Esophagus squamous epithelium (tissue), 5 donors: ENCODE measurements around the gene SMIM9. TPM values are rescaled to one million over a fixed set of nuclear protein-coding genes. Genes with fewer than 3 reads are reported as not detected.

Source experiments
- DNase-seq: peaks from one replicate; lab custom pipeline; 2025; lab: John Stamatoyannopoulos, UW
- H3K27ac ChIP-seq, 4 donors: fragments of 200-600 bp; sonication (generic); one replicate each; pipeline ENCODE4 v1.5.1; 2016 to 2019; ENCODE audit warnings: mild to moderate bottlenecking in 1 of 4
- H3K27me3 ChIP-seq, 4 donors: fragments of 200-600 bp; sonication (generic); 1 replicate in 3 of 4; 2 replicates in 1 of 4; pipeline versions ENCODE4 v1.5.1 to v1.6.0; 2017 to 2021; ENCODE audit warnings: antibody characterized with exemption in 1 of 4
- H3K36me3 ChIP-seq, 3 donors: fragments of 200-600 bp; sonication (generic); one replicate each; pipeline ENCODE4 v1.5.1; 2016 to 2019
- H3K4me1 ChIP-seq, 3 donors: fragments of 200-600 bp; sonication (generic); one replicate each; pipeline ENCODE4 v1.5.1; 2017 to 2019
- H3K4me3 ChIP-seq, 4 donors: fragments of 200-600 bp; sonication (generic); 1 replicate in 3 of 4; 2 replicates in 1 of 4; pipeline ENCODE4 v1.5.1; 2016 to 2019; ENCODE audit warnings: mild to moderate bottlenecking in 2 of 4, moderate library complexity in 1 of 4
- H3K9me3 ChIP-seq, 3 donors: fragments of 200-600 bp; sonication (generic); one replicate each; pipeline ENCODE4 v1.5.1; 2016 to 2019
- POLR2A ChIP-seq, 4 donors: fragments of 450-650 bp; IDR thresholded peaks; one replicate each; pipeline ENCODE4 v1.6.1; 2017; ENCODE audit warnings: antibody characterized with exemption in 4 of 4, mild to moderate bottlenecking in 4 of 4, moderate library complexity in 3 of 4
- WGBS, 2 donors: methylation state at CpG; one replicate each; pipeline ENCODE4 v1.1.5; 2018; 5-methylcytosine and 5-hydroxymethylcytosine counted together
- intact Hi-C: fragments of 100-400 bp; cut with DNase I; formaldehyde crosslinking; loops from one replicate; pipeline ENCODE4 v1.15.0; 2022
- total RNA-seq, 4 donors: library from RNA; depleted of rRNA; stranded (reverse); fragments of >200 nt; gene quantifications; one replicate each; pipeline ENCODE4 v1.1.0, GENCODE V29; 2016
- TF ChIP-seq, protein P1 (sequence below), 6 experiments: fragments of 450-650 bp in 4 of 6; fragments of 200-600 bp in 2 of 6; sonication (generic) in 2 of 6; IDR thresholded peaks; one replicate each; pipeline ENCODE4 v1.5.1; 2016 to 2019; ENCODE audit warnings: antibody characterized with exemption in 6 of 6, mild to moderate bottlenecking in 4 of 6, moderate library complexity in 4 of 6
- donor health status: DM: yes; HTN: yes; CAD: no.

SMIM9 gene
- total RNA-seq, 4 donors from 2014 or later = not detected

DNA sequence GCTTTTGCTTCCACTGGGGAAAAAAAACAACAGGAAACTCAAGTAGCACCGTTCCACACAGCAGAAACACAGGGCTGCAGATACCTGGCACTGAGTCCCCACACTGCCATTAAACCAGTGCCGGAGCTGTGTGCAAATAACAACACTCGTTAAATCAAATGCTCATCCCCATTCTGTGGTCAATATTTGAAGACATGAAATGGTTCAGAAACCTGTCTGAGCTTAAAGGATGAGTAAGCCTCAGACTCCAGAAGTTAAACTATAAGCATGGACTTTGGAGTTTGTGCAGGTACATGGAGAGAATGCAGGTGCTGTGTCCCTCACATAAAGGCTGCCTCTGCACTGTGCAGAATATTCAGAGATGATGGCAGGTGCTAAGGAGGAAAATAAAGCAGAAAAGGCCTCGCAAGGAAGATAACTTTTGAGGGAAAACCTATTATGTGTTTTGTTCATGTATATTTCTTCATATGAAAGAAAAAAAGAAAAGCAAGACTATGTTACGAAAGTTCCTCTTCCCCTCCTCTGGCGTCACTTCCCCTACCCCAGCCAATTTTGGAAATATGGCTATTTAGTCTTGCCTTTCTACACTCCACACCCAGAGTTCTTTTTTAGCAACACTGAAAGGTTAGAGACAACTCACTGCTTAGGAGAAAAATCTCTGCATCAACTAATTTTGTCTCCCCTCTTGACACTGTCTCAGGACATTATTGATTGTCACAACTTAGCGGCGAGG lies 33.8 kb downstream of the SMIM9 start:
- WGBS, 2 donors = 63 to 83% methylated on average over 4 to 7 of the region's 8 CpGs
- intact Hi-C loops = no loop called here

DNA sequence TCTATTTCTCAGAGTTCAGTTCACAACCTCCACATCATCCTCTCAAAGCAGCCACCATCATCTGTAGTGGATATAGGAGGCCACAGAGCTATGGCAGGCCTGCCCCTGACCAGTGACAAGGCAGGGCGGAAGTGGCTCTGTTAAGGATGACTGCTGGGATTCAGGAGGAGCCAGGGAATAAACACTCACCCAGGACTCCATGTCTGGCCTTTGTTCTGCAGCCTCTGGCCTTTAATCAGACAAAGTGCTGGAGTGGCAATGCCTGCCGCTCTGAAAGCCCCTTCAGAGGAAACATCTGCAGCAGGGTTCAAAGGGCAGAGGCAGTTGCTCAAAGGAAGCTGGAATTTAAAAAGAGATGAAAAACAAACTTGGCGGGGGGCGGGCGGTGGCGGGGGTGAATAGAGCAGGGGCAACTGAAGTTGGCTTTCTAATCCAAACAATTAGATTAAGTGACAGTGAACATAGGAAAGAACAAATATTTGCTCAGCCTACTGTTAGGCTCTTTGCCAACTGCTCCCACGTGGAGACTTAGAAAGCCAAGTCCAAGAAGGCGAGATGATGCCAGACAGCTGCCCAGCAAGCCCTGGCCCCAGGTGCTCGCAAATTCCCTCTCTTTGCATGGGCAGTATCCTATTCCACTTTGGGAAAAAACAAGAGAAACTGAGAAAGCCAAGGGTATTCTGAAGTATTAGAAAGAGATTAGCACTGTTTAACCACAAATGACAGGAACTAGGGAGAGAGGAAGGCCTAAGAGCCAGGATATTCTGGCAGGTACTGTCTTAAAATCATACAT lies 34.7 kb downstream of the SMIM9 start:
- Histone ChIP-seq H3K4me1 (peaks cover 4 to 36% (median 6%) of the 10 kb centered on the region in 3 donors), H3K36me3 (no peaks in the 10 kb centered on the region), H3K27me3 (no peaks in the 10 kb centered on the region), H3K4me3 (no peak overlapping the region), H3K27ac (peak overlapping the region in 3 of 4 donors; percentile 22 to 67 (median 59)), H3K9me3 (no peaks in the 10 kb centered on the region)
- 25 to 56% methylated on average over 6 to 8 of the region's 9 CpGs for WGBS, 2 donors
- TF ChIP-seq, protein P1, sequence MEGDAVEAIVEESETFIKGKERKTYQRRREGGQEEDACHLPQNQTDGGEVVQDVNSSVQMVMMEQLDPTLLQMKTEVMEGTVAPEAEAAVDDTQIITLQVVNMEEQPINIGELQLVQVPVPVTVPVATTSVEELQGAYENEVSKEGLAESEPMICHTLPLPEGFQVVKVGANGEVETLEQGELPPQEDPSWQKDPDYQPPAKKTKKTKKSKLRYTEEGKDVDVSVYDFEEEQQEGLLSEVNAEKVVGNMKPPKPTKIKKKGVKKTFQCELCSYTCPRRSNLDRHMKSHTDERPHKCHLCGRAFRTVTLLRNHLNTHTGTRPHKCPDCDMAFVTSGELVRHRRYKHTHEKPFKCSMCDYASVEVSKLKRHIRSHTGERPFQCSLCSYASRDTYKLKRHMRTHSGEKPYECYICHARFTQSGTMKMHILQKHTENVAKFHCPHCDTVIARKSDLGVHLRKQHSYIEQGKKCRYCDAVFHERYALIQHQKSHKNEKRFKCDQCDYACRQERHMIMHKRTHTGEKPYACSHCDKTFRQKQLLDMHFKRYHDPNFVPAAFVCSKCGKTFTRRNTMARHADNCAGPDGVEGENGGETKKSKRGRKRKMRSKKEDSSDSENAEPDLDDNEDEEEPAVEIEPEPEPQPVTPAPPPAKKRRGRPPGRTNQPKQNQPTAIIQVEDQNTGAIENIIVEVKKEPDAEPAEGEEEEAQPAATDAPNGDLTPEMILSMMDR (IDR thresholded peaks at IDR 0.05) = no peak
- TF ChIP-seq POLR2A (IDR thresholded peaks at IDR 0.05) = no peak
- no peak for DNase-seq
- intact Hi-C loops = no loop called here

More for the DNA sequence above, 33.8 kb downstream of the SMIM9 start:
- no peak overlapping the region for H3K4me3 ChIP-seq
- no peak for TF ChIP-seq POLR2A (IDR thresholded peaks at IDR 0.05)
- TF ChIP-seq, protein P1 (IDR thresholded peaks at IDR 0.05) = no peak
- no peaks in the 10 kb centered on the region for H3K9me3 ChIP-seq
- peak overlapping the region in 1 of 4 donors; percentile 59 for H3K27ac ChIP-seq
- no peaks in the 10 kb centered on the region for H3K27me3 ChIP-seq
- H3K36me3 ChIP-seq = no peaks in the 10 kb centered on the region
- no peak for DNase-seq
- peaks cover 4 to 36% (median 6%) of the 10 kb centered on the region in 3 donors for H3K4me1 ChIP-seq

DNA sequence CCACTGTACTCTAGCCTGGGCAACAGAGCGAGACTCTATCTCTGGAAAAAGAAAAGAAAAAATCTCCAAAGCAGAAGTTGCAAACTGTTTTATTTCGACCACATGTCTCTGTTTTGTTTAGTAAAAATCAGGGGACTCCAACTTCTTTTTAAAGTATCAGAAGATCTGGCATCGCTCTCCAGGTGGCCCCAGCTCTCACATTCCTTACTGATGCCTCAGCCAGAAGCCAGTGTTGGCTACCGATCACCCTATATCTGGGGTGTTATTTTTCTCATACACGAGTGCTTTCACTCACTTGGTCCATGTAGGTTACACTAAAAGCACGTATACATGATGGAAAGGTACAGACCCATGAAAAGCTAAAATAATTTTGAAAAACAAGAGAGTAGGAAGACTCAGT lies 37.5 kb downstream of the SMIM9 start:
- DNase-seq = no peak
- Histone ChIP-seq H3K36me3 (no peaks in the 10 kb centered on the region), H3K4me3 (no peak overlapping the region), H3K4me1 (peaks cover 4 to 23% (median 6%) of the 10 kb centered on the region in 3 donors), H3K9me3 (no peaks in the 10 kb centered on the region), H3K27me3 (no peaks in the 10 kb centered on the region), H3K27ac (no peak overlapping the region)
- intact Hi-C loops = no loop called here
- WGBS, 2 donors = 73 to 76% methylated on average over 4 to 6 of the region's 6 CpGs
- TF ChIP-seq, protein P1 (IDR thresholded peaks at IDR 0.05) = no peak
- no peak for TF ChIP-seq POLR2A (IDR thresholded peaks at IDR 0.05)

DNA sequence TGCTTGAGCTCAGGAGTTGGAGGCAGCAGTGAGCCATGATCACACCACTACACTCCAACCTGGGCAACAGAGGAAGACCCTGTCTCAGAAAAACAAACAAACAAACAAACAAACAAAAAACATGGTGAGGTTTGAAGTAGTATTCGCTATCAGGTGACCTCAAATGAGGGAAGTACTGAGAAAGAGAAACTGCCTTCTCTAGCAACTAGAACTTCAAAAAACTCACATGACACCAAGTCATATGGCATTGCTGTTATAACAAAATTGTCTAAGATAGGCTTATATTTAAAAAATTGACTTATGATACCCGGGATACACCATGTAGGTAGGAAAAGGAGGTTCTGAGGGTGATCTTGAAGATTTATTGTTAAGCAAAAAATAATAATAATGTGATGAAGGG lies 39.4 kb downstream of the SMIM9 start:
- intact Hi-C loops = no loop called here
- WGBS, 2 donors = 50 to 83% methylated on average over 1 to 2 of the region's 2 CpGs
- DNase-seq = no peak

More for the DNA sequence above, 39.4 kb downstream of the SMIM9 start:
- TF ChIP-seq POLR2A (IDR thresholded peaks at IDR 0.05) = no peak
- TF ChIP-seq, protein P1 (IDR thresholded peaks at IDR 0.05) = no peak
- Histone ChIP-seq H3K4me3 (no peak overlapping the region), H3K9me3 (no peaks in the 10 kb centered on the region), H3K27ac (no peak overlapping the region), H3K36me3 (no peaks in the 10 kb centered on the region), H3K4me1 (peaks cover 4 to 13% (median 6%) of the 10 kb centered on the region in 3 donors), H3K27me3 (no peaks in the 10 kb centered on the region)
